IMR-90 (cell line): ENCODE measurements around the gene ACOXL. TPM values are rescaled to one million over a fixed set of nuclear protein-coding genes. Genes with fewer than 3 reads are reported as not detected.

ENCODE experiments used
- ATAC-seq: fragments of 200-7000 bp; cut with Tn5 transposase; 2 replicates; pipeline ENCODE4 v1.9.1; 2020; ENCODE audit warnings: low read depth, mild to moderate bottlenecking, moderate library complexity
- BruUV-seq: library from RNA; stranded (reverse); fragments of 400-500 nt; replicated peaks from 2 replicates; lab custom pipeline; 2021; lab: Mats Ljungman, UMichigan
- CTCF ChIA-PET: fragments of 300-600 bp; formaldehyde crosslinking; extraction: SDS; loops from one replicate; lab custom pipeline; 2021; ENCODE audit warnings: antibody characterized with exemption; lab: Yijun Ruan, JAX
- POLR2A ChIA-PET: fragments of 300-600 bp; sonication (Branson Sonifier 250); formaldehyde crosslinking; loops from one replicate; lab custom pipeline; 2022; ENCODE audit warnings: antibody characterized with exemption; ENCODE audit not compliant: unreplicated experiment; lab: Charles Lee
- DNase-seq: peaks from one replicate; pipeline ENCODE4 v3.0.0; 2013
- H2AFZ ChIP-seq: replicated peaks from 2 replicates; pipeline ENCODE3; 2013; ENCODE audit warnings: low read length, mild to moderate bottlenecking; ENCODE audit not compliant: poor library complexity
- H2AK5ac ChIP-seq: 2 replicates; pipeline ENCODE4 v1.6.1; 2013; ENCODE audit warnings: low read depth, low read length, inconsistent platforms
- H2AK9ac ChIP-seq: replicated peaks from 2 replicates; pipeline ENCODE3; 2013; ENCODE audit warnings: mild to moderate bottlenecking, low read depth, low read length, moderate library complexity; ENCODE audit not compliant: poor library complexity
- H2BK120ac ChIP-seq: 2 replicates; pipeline ENCODE4 v1.6.1; 2013; ENCODE audit warnings: low read depth, low read length, inconsistent platforms
- H2BK15ac ChIP-seq: 3 replicates; pipeline ENCODE4 v1.6.1; 2013; ENCODE audit warnings: low read depth, low read length, inconsistent platforms
- H2BK20ac ChIP-seq: 2 replicates; pipeline ENCODE4 v1.6.1; 2013; ENCODE audit warnings: low read depth, mild to moderate bottlenecking, inconsistent platforms, low read length, moderate library complexity
- H2BK5ac ChIP-seq: 2 replicates; pipeline ENCODE4 v1.6.1; 2013; ENCODE audit warnings: mild to moderate bottlenecking, low read depth, low read length, inconsistent platforms; ENCODE audit not compliant: poor library complexity, severe bottlenecking
- H3K14ac ChIP-seq: replicated peaks from 2 replicates; pipeline ENCODE4 v1.6.1; 2013; ENCODE audit warnings: low read depth, low read length, inconsistent platforms
- H3K18ac ChIP-seq: 2 replicates; pipeline ENCODE4 v1.6.1; 2013; ENCODE audit warnings: low read depth, low read length, control low read depth
- H3K23ac ChIP-seq: 2 replicates; pipeline ENCODE4 v1.6.1; 2013; ENCODE audit warnings: low read depth, low read length, inconsistent platforms
- H3K27ac ChIP-seq: 2 replicates; pipeline ENCODE4 v1.5.1; 2013; ENCODE audit warnings: mild to moderate bottlenecking, control low read depth, low read length; ENCODE audit not compliant: insufficient read depth
- H3K27me3 ChIP-seq: 2 replicates; pipeline ENCODE4 v1.6.1; 2013; ENCODE audit warnings: low read length; ENCODE audit not compliant: control insufficient read depth, insufficient read depth
- H3K36me3 ChIP-seq: 2 replicates; pipeline ENCODE4 v1.6.1; 2013; ENCODE audit warnings: low read length, mixed read lengths; ENCODE audit not compliant: control insufficient read depth, insufficient read depth
- H3K4ac ChIP-seq: 2 replicates; pipeline ENCODE4 v1.6.1; 2013; ENCODE audit warnings: low read depth, low read length, inconsistent platforms
- H3K4me1 ChIP-seq: 2 replicates; pipeline ENCODE4 v1.6.1; 2013; ENCODE audit warnings: low read length, mixed read lengths; ENCODE audit not compliant: control insufficient read depth, insufficient read depth
- H3K4me2 ChIP-seq: 2 replicates; pipeline ENCODE4 v1.6.1; 2013; ENCODE audit warnings: low read depth, mild to moderate bottlenecking, control low read depth, low read length, moderate library complexity
- H3K4me3 ChIP-seq: 2 replicates; pipeline ENCODE4 v1.5.1; 2013; ENCODE audit warnings: low read depth, mild to moderate bottlenecking, control low read depth, low read length, moderate library complexity; ENCODE audit not compliant: insufficient read depth
- H3K56ac ChIP-seq: 2 replicates; pipeline ENCODE4 v1.6.1; 2013; ENCODE audit warnings: low read length, inconsistent platforms; ENCODE audit not compliant: insufficient read depth; ENCODE audit errors: extremely low read depth
- H3K79me1 ChIP-seq, 2 experiments: 2 replicates each; pipeline ENCODE4 v1.6.1; 2013; ENCODE audit warnings: low read length in 2 of 2, inconsistent platforms in 1 of 2, low read depth in 1 of 2
- H3K9ac ChIP-seq: 2 replicates; pipeline ENCODE4 v1.6.1; 2013; ENCODE audit warnings: low read depth, low read length, control low read depth
- H3K9me1 ChIP-seq: 2 replicates; pipeline ENCODE4 v1.6.1; 2013; ENCODE audit warnings: low read length, inconsistent platforms; ENCODE audit not compliant: insufficient read depth
- H3K9me3 ChIP-seq: 2 replicates; pipeline ENCODE4 v1.6.1; 2013; ENCODE audit warnings: low read length; ENCODE audit not compliant: control insufficient read depth, insufficient read depth
- H4K20me1 ChIP-seq: 2 replicates; pipeline ENCODE4 v1.6.1; 2013; ENCODE audit warnings: low read length, inconsistent platforms; ENCODE audit not compliant: insufficient read depth
- H4K5ac ChIP-seq: 2 replicates; pipeline ENCODE4 v1.6.1; 2013; ENCODE audit warnings: mild to moderate bottlenecking, low read depth, low read length, control low read depth
- H4K8ac ChIP-seq, 2 experiments: 2 replicates each; pipeline ENCODE4 v1.6.1; 2013; ENCODE audit warnings: low read depth in 2 of 2, low read length in 2 of 2, control low read depth in 1 of 2, inconsistent platforms in 1 of 2
- H4K91ac ChIP-seq: 2 replicates; pipeline ENCODE4 v1.6.1; 2013; ENCODE audit warnings: low read depth, low read length, inconsistent platforms; ENCODE audit not compliant: insufficient read depth
- BHLHE40 ChIP-seq: fragments of 150-350 bp; IDR thresholded peaks from 2 replicates; pipeline ENCODE4 v1.6.1; 2016; ENCODE audit warnings: mild to moderate bottlenecking, low read depth, low read length
- CEBPB ChIP-seq: IDR thresholded peaks from 2 replicates; pipeline ENCODE4 v1.6.1; 2012; ENCODE audit warnings: low read depth, low read length, improper control_type of control experiment
- CHD1 ChIP-seq: IDR thresholded peaks from 2 replicates; pipeline ENCODE4 v1.6.1; 2012; ENCODE audit warnings: low read depth, low read length, improper control_type of control experiment
- ELK1 ChIP-seq: fragments of 150-350 bp; IDR thresholded peaks from 2 replicates; pipeline ENCODE4 v1.6.1; 2016; ENCODE audit warnings: low read depth, mild to moderate bottlenecking, low read length, moderate library complexity, borderline replicate concordance
- MAFK ChIP-seq: IDR thresholded peaks from 2 replicates; pipeline ENCODE4 v1.6.1; 2012; ENCODE audit warnings: low read depth, low read length, improper control_type of control experiment
- MAZ ChIP-seq: IDR thresholded peaks from 2 replicates; pipeline ENCODE4 v1.6.1; 2012; ENCODE audit warnings: low read depth, mild to moderate bottlenecking, low read length, improper control_type of control experiment, moderate library complexity, borderline replicate concordance
- MXI1 ChIP-seq: IDR thresholded peaks from 2 replicates; pipeline ENCODE4 v1.6.1; 2012; ENCODE audit warnings: low read depth, mild to moderate bottlenecking, low read length, moderate library complexity, borderline replicate concordance
- NFE2L2 ChIP-seq: fragments of 150-350 bp; IDR thresholded peaks from 2 replicates; pipeline ENCODE4 v1.6.1; 2016; ENCODE audit warnings: low read depth, mild to moderate bottlenecking, low read length
- POLR2A ChIP-seq: IDR thresholded peaks from 2 replicates; pipeline ENCODE4 v1.6.1; 2012; ENCODE audit warnings: mild to moderate bottlenecking, low read depth, low read length
- RAD21 ChIP-seq: IDR thresholded peaks from 2 replicates; pipeline ENCODE4 v1.6.1; 2012; ENCODE audit warnings: low read length, improper control_type of control experiment
- RCOR1 ChIP-seq: IDR thresholded peaks from 2 replicates; pipeline ENCODE4 v1.6.1; 2012; ENCODE audit warnings: mild to moderate bottlenecking, low read length, improper control_type of control experiment; ENCODE audit not compliant: insufficient replicate concordance
- SMC3 ChIP-seq: fragments of 150-350 bp; IDR thresholded peaks from 2 replicates; pipeline ENCODE4 v1.6.1; 2016; ENCODE audit warnings: low read depth, mild to moderate bottlenecking, antibody characterized with exemption, low read length, moderate library complexity
- USF2 ChIP-seq: fragments of 150-350 bp; IDR thresholded peaks from 2 replicates; pipeline ENCODE4 v1.6.1; 2017; ENCODE audit warnings: mild to moderate bottlenecking, antibody characterized with exemption, low read length, low read depth
- WGBS, 2 experiments: methylation state at CpG; one replicate each; pipeline versions ENCODE4 v1.1.5 to v1.1.7; 2013; ENCODE audit warnings: missing lambda C conversion rate in 2 of 2; ENCODE audit not compliant: insufficient read length in 1 of 2; ENCODE audit errors: extremely low coverage in 2 of 2; 5-methylcytosine and 5-hydroxymethylcytosine counted together
- dilution Hi-C: fragments of 300-500 bp; cut with HindIII; formaldehyde crosslinking; loops from one replicate; pipeline ENCODE4 v1.14.3; 2018; ENCODE audit warnings: low sequenced_read_pairs; ENCODE audit not compliant: unreplicated experiment
- in situ Hi-C: fragments of 300-500 bp; cut with MboI; formaldehyde crosslinking; loops from 3 replicates; pipeline ENCODE4 v1.14.3; 2019; ENCODE audit warnings: low sequenced_read_pairs, inconsistent platforms, mixed read lengths
- intact Hi-C: fragments of 100-400 bp; cut with micrococcal nuclease; formaldehyde crosslinking; loops from 2 replicates; pipeline ENCODE4 v1.10.0; 2022
- polyA plus RNA-seq, 3 experiments: library from polyadenylated mRNA; depleted of rRNA; stranded (reverse); fragments of >200 nt; gene quantifications; 2 replicates each; pipeline ENCODE4 v1.2.3, GENCODE V29; 2012; ENCODE audit warnings: low replicate concordance in 1 of 3
- total RNA-seq: library from RNA; depleted of rRNA; stranded (reverse); fragments of >200 nt; gene quantifications from 2 replicates; pipeline ENCODE4 v1.2.3, GENCODE V29; 2012

The ACOXL gene
- total and polyA plus RNA-seq, 2 of the 4 experiments (the other 2 are of a cell fraction): not detected

GRCh38 chr2:110934948-110935347 lies 202.6 kb downstream of the ACOXL start:
- TF ChIP-seq BHLHE40 (no peak), CHD1 (no peak), MAZ (no peak), RAD21 (no peak), CEBPB (no peak), SMC3 (no peak), NFE2L2 (no peak), USF2 (no peak), MXI1 (no peak), ELK1 (no peak), RCOR1 (no peak), POLR2A (no peak), MAFK (no peak)
- Histone ChIP-seq H2AFZ (no peak overlapping the region), H3K4me1 (no peaks in the 10 kb centered on the region), H2AK9ac (no peak overlapping the region), H4K8ac (no peak overlapping the region), H2BK20ac (no peak overlapping the region), H3K4me3 (no peak overlapping the region), H2BK120ac (no peak overlapping the region), H4K5ac (no peak overlapping the region), H3K4ac (no peak overlapping the region), H3K9ac (no peak overlapping the region), H2AK5ac (no peak overlapping the region), H3K18ac (no peak overlapping the region), H3K4me2 (no peak overlapping the region), H3K27me3 (peaks cover 2% of the 10 kb centered on the region; the same call in 1 of the 2 replicates), H2BK5ac (no peak overlapping the region), H3K23ac (no peak overlapping the region), H3K14ac (no peak overlapping the region), H3K27ac (no peak overlapping the region), H3K36me3 (no peaks in the 10 kb centered on the region), H3K9me1 (no peaks in the 10 kb centered on the region), H3K56ac (no peak overlapping the region), H4K91ac (no peak overlapping the region), H3K79me1 (no peaks in the 10 kb centered on the region), H3K9me3 (no peaks in the 10 kb centered on the region), H4K20me1 (no peaks in the 10 kb centered on the region), H2BK15ac (no peak overlapping the region)
- in situ Hi-C loops (no loop called here), dilution Hi-C loops (no loop called here), intact Hi-C loops (no loop called here)
- ChIA-PET CTCF (no interaction called here), POLR2A (no interaction called here)
- BruUV-seq: no TSS peak
- DNase-seq (no peak), ATAC-seq (no peak)
- WGBS, 2 experiments: no CpG with 5 or more reads among the region's 6 CpGs
